OCI-M1 (cell line): ENCODE measurements around the gene IL1R2.

Experiments used
- DNase-seq: peaks from one replicate; lab custom pipeline; 2025; lab: John Stamatoyannopoulos, UW

The IL1R2 gene

DNA sequence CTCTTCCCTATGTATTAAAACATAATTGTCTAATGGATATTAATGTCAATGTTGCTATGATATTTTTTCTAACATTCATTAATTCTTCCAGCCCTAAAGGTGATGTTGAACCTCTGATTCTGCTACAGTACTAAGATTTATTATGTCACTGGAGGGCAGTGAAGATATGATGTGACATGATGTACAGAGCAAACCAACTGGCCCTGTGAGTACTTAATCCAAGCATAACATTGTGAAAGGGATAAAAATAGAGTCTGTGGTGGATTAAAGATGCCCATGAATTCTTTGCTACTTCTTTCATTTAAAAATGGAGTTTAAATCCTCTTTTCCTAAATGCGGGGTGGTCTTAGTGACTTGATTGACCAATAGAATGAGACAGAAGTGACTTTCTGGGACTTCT is 51.8 kb downstream of the IL1R2 start:
- no peak for DNase-seq

DNA sequence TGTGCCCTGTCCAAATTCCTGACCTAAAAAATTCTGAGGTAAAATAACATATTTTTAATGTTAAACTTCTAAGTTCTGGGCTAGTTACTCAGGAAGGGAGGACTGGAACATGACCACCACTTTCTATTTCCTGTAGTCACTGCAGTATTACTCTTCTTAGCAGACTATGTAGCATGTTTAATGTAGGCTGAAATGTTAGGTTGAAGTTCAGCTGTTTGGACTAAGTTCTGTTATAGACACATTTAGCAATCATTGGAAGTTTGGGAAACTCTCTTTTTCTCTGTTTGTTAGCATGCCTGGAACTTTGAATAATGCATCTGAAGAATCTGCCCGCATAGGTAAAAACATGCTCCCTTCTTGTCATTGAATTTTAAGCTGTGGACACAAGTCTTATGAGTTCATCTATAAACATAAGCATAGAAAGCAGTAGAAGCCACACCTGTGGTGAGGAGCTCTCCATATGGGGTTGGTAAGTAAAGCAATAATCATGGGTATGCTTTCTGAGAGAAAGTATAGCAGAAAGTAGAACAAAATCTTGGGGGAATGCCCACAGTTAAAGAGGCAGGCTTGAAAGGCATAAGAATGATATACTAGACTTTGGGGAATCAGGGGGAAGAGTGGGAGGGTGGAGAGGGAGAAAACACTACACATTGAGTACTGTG is 52.6 kb downstream of the IL1R2 start:
- no peak for DNase-seq

GRCh38 chr2:102044967-102045489 is 53.3 kb downstream of the IL1R2 start:
- DNase-seq, result peak; percentile 24

GRCh38 chr2:102045697-102046096 is 53.9 kb downstream of the IL1R2 start:
- DNase-seq, result no peak

DNA sequence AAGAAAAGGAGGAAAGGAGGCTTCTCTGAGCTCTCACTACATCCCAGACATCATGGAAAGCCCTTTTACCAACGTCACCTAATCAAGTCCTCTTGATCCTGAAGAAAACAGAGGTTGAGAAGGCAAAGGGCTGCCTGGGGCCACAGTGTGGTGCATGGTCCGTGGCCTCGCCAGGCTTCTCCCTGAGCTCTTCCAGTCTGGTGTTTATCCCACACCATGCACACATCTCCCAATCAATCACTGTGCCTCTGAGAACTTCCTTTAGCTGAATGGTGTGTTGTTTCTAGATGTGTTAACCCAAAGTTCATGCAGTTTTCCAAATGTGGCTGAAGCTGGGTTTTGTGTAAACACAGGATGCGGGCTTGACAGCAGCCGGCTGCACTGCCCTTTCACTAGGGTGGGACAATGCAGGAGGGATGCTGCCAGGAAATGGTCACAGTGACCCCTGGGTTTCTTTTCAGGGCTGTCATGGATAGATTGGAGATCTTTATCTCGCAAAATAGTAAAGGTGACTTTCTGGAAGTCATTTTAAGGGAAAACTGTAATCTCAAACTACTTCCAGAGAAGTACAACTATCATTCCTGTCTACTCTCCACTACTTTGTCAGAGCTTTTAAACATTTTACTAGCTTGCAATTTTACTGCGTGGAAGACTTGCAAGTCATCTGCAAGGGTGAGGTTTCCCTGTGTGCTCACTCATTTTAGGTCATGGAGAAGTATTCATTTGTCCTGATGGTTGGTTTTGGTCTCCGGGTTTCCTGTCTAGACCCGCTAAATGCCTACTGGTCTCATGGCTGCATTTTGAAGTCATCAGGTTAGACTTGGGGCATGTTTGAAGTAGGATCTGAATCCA is 54.6 kb downstream of the IL1R2 start:
- DNase-seq, result no peak

- no peak for DNase-seq
Measured at GRCh38 chr2:102048465-102048864, 56.7 kb downstream of the IL1R2 start.

DNA sequence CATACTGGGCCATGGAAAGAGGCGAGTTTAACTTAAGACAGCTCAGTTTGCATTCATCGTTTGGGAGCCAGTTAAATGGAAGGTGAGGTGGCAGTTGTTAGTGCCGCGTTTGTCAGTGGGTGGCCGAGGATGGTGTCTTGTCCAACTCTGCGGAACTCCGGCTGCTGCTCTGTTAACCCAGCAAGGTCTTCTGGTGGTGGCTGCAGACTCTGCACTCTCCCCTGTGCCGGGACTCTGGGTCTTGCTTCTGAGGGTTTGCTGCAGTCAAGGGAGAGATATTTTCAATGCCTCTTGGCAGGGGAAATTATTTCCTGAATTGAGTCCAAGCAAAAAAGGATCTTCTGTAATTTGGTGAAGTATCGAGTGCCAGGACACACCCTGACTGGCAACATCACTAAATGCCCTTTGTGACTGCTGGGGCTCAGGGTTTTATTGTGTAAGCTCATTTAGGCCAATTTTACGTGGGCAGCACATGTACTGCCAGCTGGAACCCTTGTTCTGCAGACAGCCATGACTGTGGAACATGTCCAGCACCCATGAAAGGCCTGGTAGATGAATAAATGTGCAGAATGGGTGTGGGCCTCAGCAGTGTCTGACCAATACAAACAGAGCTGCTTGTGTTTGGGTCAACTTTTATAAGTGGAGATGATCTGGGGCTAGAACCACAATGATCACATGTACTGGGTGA is 58.1 kb downstream of the IL1R2 start:
- no peak for DNase-seq

DNA sequence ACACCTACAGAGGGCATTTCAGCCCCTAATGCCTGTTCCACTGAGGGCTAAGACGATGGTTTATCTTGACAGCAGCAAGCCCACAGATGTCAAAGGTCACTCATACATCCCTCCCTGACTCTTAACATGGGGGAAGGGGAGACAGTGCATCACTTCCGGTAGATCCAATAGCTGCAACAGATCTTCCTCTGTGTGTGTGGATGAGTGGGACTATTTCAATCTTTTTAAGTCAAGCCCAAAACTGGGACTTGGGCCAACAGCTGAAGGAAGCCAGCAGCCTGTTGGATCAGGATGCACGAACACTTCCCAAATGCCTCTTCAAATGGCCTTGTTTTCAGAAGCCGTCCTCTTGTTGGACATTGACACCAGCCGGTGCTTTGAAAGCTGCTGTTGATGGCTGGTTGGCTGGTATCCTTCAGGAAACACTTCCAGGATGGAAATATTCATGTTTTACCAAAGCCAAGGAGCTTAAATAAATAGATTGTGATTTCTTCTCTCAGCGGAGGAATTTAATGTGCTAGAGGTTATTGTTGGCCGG is 59.2 kb downstream of the IL1R2 start:
- DNase-seq, result peak; percentile 48

GRCh38 chr2:102051692-102052277 is 60.0 kb downstream of the IL1R2 start:
- DNase-seq, result no peak

GRCh38 chr2:102052365-102052764 is 60.6 kb downstream of the IL1R2 start:
- DNase-seq, result no peak

DNA sequence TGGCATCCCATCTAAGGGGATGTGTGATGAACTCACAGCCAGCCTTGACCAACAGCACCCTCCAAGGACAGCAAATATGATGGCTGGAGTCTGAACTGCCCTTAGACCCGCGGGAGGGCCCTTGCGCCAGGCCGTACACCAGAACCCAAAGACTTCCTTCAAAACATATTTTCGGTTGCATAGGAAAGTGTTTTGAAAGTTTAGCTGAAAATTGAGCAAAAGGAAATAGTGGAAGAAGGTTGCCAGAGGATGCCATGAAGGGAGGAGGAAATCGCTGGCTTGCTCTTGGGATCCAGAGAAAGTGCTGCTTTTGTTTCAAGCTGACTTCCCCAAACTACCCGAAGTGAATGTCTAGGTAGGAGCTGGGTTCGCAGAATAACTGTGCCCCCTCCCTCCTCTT is 61.3 kb downstream of the IL1R2 start:
- no peak for DNase-seq

GRCh38 chr2:102055346-102055990 is 63.7 kb downstream of the IL1R2 start:
- no peak for DNase-seq

GRCh38 chr2:102056079-102056581 is 64.4 kb downstream of the IL1R2 start:
- no peak for DNase-seq

- no peak for DNase-seq
Measured at GRCh38 chr2:102057502-102058292, 65.9 kb downstream of the IL1R2 start.

GRCh38 chr2:102058293-102058833 is 66.6 kb downstream of the IL1R2 start:
- DNase-seq, result no peak

GRCh38 chr2:102059151-102059550 is 67.4 kb downstream of the IL1R2 start:
- no peak for DNase-seq

GRCh38 chr2:102060047-102060446 is 68.3 kb downstream of the IL1R2 start:
- DNase-seq, result no peak

DNA sequence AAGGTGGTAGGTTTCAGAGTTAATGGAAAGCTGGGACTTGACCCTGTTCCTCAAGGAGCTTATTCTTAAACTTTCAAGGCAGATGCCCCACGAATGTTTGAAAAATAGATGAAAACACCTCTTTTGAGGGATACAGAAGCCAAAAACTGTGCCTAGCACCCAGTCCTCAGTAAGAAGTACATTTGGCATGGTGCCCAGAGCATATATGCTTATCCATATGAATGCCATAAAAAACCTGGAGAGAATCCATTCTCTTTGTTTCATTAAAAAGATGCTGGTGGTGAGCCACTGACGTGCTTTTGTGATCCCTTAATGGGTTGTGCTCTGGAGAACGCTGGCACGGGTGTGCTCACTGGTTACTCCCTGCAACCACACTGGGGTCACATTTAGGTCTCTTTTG is 69.0 kb downstream of the IL1R2 start:
- no peak for DNase-seq

DNA sequence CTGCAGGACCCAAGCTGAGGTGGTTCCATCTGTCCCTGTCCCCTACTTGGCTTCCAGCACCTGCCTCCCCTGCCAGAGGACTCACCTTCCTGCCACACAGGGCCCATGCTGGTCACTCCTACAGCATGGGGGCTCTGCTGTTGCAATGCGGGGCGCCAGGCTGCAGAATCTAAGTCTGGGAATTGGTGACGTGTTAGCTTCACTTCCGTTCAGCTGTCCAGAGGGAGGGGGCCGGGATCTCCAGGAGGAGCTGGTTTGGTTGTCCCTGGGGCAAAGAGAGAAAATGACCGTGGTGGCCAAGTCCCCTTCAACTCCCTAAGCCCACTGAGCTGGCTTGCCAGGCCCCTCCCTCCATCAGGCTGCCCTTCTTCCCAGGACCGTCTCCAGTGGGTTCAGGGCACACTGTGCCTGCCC is 69.5 kb downstream of the IL1R2 start:
- DNase-seq, result no peak
